Measurements from ENCODE around the gene TTPAL.
A peak's percentile ranks its signal among the peaks of the same experiment; 100 is the strongest.

Gene TTPAL

DNA sequence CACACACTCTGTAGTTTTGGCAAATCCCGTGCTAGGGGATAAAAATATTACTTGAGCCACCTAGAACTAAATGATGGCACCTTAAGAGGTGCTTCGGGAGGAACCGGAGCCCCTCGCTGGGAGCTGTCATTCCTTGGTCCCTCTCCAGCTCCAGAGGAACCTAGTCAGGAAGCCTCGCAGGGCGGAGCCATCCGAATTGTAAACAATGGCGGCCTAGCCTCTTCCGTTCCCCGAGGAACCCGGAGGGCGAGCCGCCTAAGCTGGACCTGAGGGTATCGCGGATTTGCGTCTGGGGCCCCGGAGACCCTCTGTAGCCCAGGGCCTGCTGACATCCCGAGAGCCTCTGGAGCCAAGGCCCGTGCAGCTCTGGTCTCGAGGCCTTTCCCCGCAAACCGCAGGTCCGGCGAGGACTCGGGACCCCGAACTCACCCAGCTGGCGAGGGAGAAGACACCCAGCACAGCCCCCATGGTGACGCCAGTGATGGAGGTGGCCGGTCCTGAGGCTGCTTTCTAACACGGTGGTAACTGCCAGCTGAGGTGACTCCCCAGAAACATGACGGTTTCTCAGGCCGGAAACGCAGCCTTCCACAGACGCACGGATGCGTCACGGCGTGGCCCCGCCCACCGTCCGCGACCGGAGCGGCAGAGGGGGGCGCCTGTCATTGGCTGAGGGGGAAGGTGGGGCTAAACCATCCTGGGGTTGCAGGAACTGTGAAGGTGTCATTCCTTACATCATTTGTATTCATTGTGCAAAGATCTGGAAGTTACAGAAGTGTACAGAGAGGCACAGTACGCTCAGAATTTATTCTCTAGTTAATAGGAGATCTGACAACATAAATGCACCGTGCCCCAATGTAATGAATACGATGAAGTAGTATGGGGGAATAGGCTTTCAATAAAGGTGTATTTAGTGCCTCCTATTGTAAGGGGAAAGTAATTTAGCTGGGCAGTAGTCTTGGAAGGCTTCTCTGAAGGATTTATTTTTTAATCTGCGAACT lies 46.1 kb downstream of the TTPAL start, which contains the start of gene SERINC3:
Gene SERINC3 (minus strand): TSS at position 587 of the 998 bp plus-strand sequence. CDS start 119 bp downstream, at position 468.
- TF ChIP-seq CTCF (conservative IDR thresholded peaks at IDR 0.05): peak; percentile 63
- H3K27ac ChIP-seq: peak within 1 kb of the TSS; percentile 98

- no peak for TF ChIP-seq CTCF (conservative IDR thresholded peaks at IDR 0.05)
- peak overlapping the region; percentile 98 for H3K27ac ChIP-seq
Observed at GRCh38 chr20:44522841-44523240, 47.2 kb downstream of the TTPAL start.

DNA sequence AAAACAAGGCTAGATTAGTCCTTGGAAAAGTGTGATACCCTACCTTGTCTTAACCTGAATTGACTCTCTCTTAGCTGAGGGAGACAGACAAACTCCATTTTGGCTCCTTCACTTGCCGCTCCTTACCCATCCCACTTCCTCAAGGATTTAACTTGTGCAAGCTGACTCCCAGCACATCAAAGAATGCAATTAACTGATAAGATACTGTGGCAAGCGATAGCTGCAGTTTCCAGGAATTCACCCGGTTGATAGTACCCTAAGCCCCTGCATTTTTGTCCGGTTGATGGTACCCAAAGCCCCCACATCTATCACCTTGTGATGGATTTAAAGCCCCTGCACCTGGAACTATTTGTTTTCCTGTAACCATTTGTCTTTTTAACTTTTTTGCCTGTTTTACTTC lies 48.1 kb downstream of the TTPAL start:
- no peak for TF ChIP-seq CTCF (conservative IDR thresholded peaks at IDR 0.05)
- no peak overlapping the region for H3K27ac ChIP-seq

GRCh38 chr20:44526129-44526528 lies 50.5 kb downstream of the TTPAL start:
- H3K27ac ChIP-seq: no peak overlapping the region
- no peak for TF ChIP-seq CTCF (conservative IDR thresholded peaks at IDR 0.05)

DNA sequence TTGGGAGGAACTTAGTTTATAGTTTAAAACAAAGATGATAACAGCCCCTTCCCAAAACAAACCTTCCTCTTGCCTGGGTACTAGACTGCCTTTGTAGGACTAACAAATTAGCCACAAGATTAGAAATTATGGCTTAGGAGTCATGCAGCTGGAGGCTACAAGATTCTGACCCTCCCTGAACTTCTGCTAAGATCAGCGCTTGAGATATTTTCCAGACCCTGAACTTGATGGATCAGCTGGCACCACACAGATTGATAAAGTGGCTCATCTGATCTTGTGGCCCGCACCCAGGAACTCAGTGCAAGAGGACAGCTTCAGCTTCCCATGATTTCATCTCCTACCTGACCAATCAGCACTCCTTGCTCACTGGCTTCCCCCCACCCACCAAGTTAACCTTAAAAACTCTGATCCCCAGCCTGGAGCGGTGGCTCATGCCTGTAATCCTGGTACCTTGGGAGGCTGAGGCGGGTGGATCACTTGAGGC lies 52.1 kb downstream of the TTPAL start:
- no peak overlapping the region for H3K27ac ChIP-seq
- no peak for TF ChIP-seq CTCF (conservative IDR thresholded peaks at IDR 0.05)

DNA sequence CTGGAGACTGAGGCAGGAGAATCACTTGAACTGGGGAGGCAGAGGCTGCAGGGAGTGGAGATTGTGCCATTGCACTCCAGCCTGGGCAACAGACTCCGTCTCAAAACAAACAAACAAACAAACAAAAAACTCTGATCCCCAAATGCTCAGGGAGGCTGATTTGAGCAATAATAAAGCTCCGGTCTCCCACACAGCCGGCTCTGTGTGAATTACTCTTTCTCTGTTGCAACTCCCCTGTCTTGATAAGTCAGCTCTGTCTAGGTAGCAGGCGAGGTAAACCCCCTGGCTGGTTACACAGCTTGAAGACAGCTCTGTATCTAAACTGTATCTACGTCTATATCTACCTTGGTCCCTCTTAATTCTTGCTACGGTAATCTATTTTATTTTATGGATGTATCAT lies 52.6 kb downstream of the TTPAL start:
- H3K27ac ChIP-seq: no peak overlapping the region

More for the DNA sequence above, 52.6 kb downstream of the TTPAL start:
- no peak for TF ChIP-seq CTCF (conservative IDR thresholded peaks at IDR 0.05)
